HS-5 (cell line): ENCODE measurements around the gene HOGA1.

Experiments
- DNase-seq: peaks from one replicate; pipeline ENCODE4 v3.0.0-alpha.2; 2012; ENCODE audit warnings: low read depth

The HOGA1 gene

GRCh38 chr10:97580421-97581367 is 3.5 kb upstream of the HOGA1 start:
- DNase-seq = no peak

GRCh38 chr10:97582169-97582568 is 2.0 kb upstream of the HOGA1 start:
- no peak for DNase-seq

GRCh38 chr10:97583476-97583875 is 713 bp upstream of the HOGA1 start:
- no peak for DNase-seq

GRCh38 chr10:97584798-97585438 is 729 bp downstream of the HOGA1 start:
- DNase-seq = no peak

GRCh38 chr10:97585439-97585811 is 1.2 kb downstream of the HOGA1 start:
- DNase-seq = no peak

GRCh38 chr10:97587183-97587582 is 3.0 kb downstream of the HOGA1 start:
- no peak for DNase-seq

- no peak for DNase-seq
Observed at GRCh38 chr10:97589479-97589878, 5.3 kb downstream of the HOGA1 start, which contains the start of gene C10orf62. Gene C10orf62 (plus strand): TSS chr10:97589721. CDS start chr10:97589898, 177 bp downstream.

- DNase-seq = no peak
Observed at GRCh38 chr10:97590082-97590747, 6.0 kb downstream of the HOGA1 start.

- no peak for DNase-seq
Observed at GRCh38 chr10:97590748-97591495, 6.7 kb downstream of the HOGA1 start.

- DNase-seq = no peak
Observed at GRCh38 chr10:97593421-97593820, 9.2 kb downstream of the HOGA1 start.

GRCh38 chr10:97596101-97597082 is 12.2 kb downstream of the HOGA1 start:
- no peak for DNase-seq

GRCh38 chr10:97597778-97598177 is 13.6 kb downstream of the HOGA1 start:
- no peak for DNase-seq

- DNase-seq = no peak
Observed at GRCh38 chr10:97598407-97599271, 14.4 kb downstream of the HOGA1 start.

- no peak for DNase-seq
Observed at GRCh38 chr10:97599272-97599619, 15.1 kb downstream of the HOGA1 start.

- no peak for DNase-seq
Observed at GRCh38 chr10:97600616-97601015, 16.4 kb downstream of the HOGA1 start.

GRCh38 chr10:97601268-97602215 is 17.4 kb downstream of the HOGA1 start:
- DNase-seq = no peak

- DNase-seq = no peak
Observed at GRCh38 chr10:97607095-97607636, 23.0 kb downstream of the HOGA1 start.

- no peak for DNase-seq
Observed at GRCh38 chr10:97608991-97609561, 24.9 kb downstream of the HOGA1 start.
